Bone marrow (tissue), 2 donors: ENCODE measurements around the gene STK24.
A peak's percentile ranks its signal among the peaks of the same experiment; 100 is the strongest.

ENCODE experiments used
- DNase-seq, 2 donors: peaks; one replicate each; lab custom pipeline; 2025; lab: John Stamatoyannopoulos, UW

Gene STK24

DNA sequence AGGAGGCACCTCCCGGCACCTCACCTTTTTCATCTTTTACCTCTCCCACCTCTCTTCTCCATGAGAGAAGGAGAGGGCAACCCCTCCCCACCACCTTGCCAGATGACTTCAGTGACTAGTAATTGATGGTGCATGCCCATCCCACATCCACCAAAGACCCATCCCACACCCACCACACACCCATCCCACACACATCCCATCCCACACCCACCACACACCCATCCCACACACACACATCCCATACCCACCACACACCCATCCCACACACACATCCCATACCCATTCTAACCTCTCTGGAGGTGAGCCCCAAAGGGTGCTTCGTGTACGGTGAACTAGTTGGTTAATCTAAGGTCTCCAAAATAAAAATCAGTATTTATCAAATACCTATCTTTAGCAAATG, 44.7 kb downstream of the STK24 start:
- no peak for DNase-seq

DNA sequence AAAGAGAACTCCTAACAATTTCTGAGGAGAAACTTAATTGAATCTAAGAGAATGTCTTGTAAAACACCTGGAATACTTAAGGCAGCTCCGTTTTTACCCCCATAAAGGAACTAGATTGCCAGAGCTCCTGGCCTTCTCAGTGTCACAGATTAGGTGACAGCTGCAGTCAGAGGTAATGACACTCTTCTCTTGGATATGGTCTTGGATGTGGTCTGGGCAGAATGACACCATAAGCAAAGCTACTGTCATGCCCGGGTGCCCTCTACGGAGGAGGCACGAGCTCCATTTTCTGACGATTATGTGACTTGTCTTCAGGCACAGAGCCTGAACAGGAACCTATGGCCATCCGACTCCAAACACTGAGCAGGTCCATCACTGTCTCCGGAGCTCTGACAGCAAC, 46.7 kb downstream of the STK24 start:
- DNase-seq: no peak

DNA sequence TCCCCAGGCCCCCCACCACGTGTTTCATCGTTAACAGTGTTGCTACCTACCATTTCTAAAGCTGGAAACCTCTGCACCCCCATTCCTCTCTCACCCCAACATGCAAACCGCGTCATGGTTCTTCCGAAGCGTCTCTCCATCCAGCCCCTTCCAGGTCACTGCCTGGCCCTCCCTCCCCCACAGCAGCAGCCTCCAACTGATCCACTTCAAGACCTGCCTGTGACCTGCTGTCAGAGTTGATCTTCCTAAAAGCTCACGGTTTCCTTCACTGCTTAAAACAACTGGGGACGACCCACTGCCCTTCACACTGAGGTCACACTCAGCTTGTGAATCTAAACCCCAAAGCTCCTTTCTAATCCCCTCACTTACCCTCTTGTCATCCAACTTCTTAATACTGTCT, 47.7 kb downstream of the STK24 start:
- no peak for DNase-seq

DNA sequence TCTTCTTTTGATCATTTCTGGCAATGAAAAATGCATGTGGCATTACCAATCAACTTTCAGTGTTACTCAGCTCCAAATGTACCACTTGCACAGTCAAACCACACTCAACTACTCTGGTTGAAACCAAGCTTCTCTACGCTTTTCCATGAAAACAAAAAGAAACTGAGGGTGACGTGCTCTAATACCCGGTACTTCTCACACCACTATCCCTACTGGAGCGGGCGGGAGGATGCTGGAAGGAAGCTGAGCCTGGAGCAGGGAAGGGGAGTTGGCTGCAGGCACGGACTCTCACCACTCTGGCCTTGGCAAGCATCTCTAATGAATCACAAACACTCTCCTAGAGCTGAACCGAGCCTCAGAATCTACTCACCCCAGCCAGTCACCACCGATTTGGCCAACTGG, 48.2 kb downstream of the STK24 start:
- no peak for DNase-seq

DNA sequence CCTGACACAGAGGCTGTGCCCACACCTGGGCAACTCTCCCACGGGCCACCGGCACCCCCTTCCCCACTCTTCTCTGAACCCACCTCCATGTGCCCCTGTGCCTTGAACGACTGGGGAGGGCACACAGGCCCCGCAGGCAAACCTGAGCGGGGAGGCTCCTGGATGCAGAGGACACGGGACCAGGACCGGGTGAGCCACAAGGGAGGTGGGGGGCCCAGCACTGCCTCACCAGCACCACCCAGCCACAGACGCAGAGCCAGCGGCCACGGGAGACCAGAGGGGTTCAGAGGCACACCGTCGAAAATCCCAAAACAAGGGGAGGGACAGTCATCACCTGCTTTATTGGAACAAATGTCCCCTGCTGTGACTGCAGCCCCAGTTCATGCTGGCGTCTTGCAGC, 49.4 kb downstream of the STK24 start:
- DNase-seq: no peak

DNA sequence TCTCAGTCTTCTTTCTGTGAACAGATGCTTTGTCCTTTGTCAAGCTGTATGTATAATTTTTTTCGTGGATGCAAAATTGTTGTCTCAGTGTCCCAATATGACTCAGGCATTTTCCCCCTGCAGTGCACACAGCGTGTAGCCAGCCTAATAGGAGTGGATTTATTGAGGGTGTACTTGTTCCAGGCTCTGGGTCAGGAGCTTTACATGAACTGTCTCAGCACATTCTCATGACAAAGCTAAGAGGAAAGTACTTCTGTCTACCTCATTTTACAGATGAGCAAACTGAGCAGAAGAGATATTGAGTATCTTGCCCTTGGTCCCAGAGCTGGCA, 50.8 kb downstream of the STK24 start:
- DNase-seq: no peak

DNA sequence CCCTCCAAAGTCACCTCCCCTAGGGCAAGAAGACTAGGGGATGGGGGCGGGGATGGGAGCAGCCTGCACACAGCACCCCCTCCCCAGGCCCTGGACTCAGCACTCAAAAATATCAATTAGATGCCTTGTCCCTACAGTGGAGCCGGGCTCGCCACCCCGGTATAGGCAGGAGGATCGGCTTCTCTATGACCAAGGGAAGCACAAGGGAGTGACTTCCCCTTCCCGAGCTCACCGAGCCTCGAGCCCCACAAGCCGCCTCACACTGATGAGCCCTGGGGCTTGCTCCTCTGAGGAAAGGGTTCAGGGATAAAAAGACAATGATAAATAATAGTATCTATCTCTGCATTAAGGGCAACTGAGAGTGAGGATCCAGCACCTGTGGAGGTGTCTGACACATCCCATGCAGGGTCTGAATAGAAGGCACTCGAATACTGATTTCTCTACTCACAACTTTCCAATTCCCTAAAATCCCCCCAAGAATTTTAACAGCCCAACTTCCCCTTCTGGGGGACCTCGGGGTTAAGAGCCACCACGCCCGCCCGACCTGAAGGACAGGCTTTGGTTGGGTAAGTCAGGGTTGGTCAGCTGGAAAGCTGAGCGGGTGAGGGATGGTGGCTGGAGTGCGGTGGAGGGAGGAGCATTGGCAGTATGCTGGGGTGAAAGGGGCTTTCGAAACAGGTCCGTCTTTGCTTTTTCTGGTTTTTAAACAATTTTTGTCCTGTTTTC, 51.3 kb downstream of the STK24 start:
- no peak for DNase-seq

DNA sequence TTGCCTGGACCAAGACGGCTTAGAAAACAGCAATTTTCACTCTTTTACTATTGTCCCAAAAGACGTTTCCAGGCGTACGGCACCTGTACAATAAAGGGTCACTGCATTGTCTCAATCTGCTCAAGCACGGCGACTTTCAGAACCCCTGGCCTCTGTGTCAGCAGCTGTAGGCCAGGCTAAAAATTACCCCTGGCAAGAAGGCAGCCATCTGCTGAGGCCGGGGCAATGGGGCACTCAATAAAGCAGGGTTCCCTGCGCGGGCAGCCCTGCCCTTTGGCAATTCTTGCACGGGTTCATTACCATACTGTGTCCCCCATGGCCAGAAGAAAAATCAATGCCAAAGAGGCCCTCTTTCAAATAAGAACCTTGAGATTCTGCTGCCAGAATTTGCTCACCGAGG, 52.1 kb downstream of the STK24 start:
- DNase-seq: no peak

DNA sequence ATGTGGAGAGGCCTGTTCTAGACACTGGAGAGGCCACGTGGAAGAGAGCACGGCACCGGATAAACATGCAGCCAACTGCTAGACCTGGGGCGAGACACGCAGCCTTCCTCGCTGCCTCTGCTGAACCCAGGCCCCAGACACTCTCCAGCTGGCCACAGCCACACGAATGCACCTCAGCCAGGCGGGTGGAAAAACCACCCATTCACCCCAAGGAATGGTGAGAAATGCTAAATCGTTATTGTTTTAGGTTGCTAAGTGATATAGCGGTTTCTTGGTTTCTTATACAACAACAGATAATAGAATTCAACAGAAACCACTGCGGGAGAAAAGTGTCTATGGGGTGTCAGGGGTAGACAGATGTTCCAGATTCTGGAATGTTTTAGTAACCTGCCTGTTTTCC, 52.5 kb downstream of the STK24 start:
- DNase-seq: no peak

DNA sequence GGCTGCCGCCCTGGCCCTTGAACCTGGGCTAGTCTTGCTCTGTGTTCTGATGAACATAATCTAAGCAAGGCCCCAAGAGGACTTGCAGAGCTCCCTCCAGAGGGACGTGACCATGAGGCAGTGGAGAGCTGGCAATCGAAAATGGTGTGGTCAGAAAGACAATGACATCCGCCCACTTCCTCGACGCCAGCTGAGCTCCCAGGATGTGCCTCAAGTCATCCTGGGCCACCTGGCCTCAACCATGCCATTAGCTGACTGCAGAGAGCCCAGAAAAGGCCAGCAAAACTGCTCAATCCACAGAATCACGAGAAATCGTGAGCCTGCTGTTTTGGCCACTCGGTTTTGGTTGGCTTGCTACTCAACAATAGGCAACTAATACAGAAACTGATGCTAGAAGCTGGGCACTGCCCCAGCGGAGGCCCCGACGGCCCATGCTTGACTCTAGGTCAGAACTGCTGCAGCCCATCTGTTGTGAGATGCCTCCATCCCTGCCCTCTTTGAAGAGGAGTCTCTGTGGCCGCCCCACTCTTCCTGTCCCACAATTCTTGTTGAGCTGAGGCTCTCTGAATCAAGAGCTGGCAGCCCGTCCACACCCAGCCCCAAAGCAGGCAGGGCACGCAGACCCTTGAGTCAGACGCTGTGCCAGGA, 53.3 kb downstream of the STK24 start:
- no peak for DNase-seq

DNA sequence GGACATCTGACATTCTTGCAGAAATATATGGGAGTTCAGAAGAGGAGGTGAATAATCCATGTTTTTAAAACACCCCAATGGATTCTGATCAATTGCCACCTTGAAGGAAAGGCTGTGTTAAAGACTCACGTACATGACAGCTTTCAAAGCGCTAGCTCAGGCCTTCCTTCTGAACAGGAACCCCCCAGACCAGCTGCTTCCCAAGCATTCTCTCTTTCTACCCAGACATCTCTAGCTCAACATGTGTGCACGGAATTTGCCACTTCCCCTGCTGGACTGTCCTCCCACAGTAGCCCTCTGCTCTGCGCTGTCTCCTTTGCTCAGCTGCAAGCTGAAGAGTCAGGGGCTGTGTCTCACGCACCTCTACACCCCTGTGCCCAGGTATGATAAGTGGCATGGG, 54.5 kb downstream of the STK24 start:
- peak in 1 of 2 donors; percentile 73 for DNase-seq

DNA sequence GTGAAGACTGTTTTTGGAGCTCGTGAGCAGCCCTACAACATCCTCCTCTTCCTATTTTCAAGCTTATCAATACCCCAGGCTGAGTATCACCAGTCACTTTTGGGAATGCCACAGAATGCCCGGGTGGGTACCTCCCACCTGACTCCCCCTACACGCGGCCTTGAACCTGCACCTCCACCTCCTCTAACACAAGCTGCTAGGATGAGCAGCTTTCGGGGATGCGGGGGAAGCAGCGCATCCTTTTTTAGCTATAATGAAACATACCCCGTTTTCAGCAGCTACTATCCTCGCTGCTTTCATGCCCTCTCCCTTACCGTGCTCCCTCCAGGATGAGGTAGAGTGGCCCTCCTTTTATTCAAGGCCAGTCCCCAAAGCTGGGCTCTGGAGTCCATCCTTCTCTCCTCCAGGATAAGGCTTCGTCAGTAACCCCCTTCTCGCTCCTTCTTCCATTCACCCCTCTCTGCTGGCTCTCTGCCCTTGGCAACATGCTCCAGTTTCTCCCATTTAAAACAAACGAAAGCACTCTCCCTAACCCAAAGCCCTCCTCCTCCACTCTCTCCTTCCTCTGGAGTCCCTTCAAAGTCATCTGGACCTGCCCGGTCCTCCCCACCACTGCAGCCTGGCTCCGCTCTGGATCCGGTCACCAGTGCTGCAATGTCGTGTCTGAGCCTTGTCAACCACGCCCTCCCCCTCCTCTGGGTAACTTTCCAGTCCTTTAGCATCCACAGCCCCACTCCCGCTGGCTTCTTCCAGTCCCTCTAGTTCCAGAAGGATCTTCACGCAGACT, 55.3 kb downstream of the STK24 start:
- DNase-seq: no peak

DNA sequence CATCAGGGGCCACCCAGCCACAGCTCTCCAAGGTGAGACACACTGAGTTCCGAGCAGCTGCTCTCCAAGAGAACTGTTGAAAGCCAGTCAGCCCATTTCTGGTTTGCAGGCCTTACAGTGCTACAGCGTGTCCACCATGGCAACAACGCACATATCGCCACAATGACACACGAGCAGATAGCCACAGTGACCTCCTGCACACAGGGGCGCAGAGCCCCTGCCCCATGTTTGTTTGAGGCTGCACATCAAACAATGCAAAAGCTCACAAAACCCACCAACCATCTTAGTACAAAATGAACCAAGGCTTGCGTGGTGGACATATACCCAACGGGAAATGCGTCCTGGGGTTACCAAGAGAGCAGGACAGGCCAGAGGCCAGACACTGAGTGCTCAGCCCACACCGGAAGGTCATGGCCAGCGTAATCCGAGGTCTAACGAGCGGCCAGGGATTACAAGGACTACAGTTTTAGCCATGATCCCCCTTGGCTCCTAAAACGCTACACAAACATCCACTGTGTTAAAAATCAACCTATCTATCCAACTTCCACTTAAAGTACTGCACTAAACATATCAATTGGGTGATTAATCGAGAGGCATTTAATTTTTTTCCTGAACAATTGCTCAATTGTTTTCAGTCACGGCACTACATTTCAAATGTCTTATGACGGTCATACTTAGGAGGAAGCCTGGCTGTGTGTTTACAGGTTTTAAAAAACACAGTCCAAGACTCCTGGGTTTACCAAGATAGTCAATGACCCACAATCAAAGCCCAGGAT, 56.0 kb downstream of the STK24 start:
- DNase-seq: no peak

DNA sequence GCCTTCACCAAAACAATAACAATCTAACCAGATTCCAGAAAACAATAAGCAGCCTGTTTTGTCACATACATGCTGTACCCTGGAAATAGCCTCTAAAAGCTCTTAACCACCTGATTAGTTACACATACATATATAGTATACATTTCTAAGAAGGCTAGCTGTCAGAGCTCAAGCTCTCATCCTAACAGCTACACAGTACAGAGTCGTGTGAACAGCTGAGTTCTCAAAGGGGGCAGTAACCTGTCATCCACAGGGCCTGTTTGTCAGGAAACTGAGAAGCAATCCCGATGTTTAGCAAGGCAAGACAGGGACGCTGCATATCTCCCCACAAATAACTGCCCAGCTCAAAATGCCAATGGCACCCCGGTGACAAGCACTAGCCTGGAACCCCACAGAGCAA, 56.9 kb downstream of the STK24 start:
- no peak for DNase-seq

DNA sequence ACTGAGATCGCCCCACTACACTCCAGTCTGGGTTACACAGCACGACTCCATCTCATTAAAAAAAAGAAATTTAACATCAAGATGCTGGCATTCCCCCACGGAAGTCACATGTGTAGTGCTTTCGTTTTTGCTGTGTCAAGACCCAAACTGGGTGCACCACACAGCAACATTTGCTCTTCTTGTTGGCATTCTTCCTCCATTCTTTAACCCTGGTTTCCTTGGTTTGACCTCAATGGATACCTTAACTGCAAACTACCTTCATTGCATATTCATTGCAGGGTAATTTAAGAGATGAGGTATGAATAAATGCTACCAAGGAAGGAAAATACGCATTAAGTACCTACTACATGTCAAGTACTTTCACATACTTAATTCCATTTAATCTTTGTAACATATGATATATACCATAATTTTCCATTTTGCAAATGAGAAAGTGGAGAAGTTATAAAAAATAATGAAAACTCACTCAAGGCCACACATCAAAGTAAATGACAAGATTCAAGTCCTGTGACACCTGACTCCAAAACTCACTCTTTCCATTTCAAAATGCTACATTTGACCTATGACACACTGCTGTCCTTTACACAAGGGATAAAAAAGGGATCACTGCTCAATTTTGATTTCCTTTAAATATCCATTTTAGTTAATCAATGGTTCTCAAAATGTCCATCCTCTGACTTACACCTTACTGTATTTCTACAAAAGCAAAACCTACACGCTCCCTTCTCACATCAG, 59.2 kb downstream of the STK24 start:
- peak in 1 of 2 donors; percentile 22 for DNase-seq

DNA sequence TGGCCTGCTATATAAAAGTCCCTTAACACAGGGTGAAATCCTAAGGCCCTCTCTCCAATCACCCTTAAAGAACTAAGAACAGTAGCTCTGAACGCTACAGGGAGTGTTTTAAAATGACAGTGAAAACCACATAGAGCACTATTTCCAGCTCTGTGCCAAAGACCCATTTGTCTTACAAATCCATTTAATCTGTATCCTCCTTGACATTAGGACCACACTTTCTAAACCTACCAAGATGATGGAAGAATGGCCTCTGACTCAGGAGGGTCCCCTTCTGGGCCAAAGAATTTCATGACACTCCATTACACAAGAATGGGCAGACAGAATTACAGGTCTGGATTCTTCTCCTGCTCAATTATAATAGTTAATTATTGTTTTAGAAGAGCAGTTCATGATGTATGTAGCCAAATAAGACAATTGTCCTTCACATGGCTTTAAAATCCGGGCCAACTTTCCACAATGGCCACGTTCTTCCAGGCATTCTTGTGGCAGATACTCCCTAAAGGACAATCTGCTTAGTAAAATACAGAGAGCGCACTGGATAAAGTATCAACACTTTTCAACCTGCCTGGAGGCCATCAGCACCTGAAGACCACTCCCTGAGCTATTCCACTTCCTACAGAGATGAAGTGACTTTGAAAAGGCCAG, 61.0 kb downstream of the STK24 start:
- DNase-seq: no peak

DNA sequence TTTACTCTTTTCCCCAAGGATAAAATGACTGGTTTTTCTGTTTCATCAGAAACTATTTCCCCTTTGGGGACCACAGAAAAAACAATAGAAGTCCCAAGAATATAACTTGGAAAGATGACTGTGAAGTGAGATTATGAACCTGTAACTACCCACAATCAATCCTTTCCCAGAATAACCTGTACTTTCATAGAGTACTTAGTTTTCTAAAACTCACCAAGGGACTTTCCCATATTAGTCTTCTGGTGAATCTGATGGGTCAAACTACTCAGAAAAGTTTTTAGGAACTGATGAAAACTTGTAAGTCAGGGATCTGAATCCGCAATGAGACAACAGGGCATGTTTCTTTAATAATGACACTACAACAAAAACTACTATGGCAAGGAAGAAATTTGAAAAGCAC, 62.6 kb downstream of the STK24 start:
- DNase-seq: no peak

DNA sequence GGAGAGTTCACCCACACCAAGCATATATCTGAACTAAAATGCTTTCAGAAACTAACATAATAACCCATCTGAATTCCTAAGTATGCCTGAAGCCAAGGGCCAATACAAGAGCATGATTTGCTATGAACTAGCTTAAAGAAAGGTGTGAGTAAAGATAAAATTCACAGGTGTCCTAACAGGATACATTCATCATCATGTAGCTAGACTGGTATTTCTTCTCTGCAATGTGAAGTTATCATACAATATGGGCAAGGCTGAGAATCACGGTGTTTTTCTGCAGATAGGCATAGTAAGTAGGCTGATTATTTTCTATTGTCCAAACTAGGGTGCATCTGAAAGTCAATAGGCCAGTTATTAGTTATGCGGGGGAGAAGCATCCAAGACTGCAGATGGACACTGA, 63.1 kb downstream of the STK24 start:
- no peak for DNase-seq

DNA sequence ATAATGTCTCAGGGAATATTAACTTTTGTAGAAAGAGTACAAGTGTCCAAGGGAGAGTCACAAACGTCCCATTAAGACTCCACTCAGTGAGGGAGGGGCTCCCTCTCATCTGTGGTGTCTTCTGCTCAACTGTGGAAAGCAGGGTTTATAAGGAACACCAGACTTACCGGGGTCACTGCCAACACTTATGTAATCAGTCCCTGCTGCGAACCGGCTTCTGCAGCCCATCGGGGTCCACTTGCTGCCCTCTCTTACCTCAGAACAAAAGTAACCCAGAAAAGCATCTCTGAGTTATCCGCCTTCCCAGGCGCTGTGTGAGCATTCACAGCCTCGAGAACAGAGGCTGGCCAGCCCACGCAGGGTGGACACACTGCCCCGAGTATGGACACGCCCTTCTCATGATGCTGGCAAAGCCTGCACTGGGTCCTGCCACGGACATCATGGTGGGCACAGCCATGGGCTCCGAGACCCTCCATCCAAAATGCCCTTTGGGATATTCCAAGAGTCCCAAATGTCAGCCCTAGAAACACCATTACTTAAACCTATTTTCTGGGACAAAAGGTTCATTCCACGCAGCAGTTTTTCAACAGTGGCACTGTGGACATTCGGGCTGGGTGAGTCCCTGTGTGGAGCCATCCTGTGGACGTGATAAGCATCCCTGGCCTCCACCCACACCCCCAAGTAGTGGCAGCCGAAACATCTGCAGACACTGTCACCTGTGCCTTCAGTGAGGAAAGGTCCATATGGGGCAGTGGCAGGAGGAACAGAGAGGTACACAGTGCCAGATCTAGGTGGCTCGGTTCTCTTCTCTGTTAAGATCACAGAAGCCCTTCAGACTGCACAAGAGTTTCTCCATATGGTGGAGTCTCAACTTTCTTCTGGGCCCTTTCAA, 63.9 kb downstream of the STK24 start:
- no peak for DNase-seq

DNA sequence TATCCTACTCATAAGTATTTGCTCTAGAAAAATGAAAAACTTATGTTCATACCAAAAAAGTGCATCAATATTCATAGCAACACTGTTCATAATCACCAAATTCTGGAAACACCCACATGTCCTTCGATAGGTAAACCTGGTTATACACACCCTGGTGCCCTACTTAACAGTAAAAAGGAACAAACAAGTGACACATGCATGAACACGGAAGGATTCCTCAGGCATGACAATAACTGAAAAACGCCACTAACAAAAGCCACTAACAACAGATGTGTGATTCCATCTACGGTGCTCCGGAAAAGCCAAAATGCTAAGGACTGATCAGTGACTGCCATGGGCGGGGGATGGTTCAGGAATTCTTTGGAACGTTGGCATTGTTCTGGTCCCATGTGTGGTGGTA, 65.5 kb downstream of the STK24 start:
- no peak for DNase-seq
